HG03520 (cell line): ENCODE measurements around the gene AKNAD1.
"Not testable (repeated sequence)": the region's sequence is repeated elsewhere in the genome, so short reads cannot be mapped to it uniquely, and the experiment has no call there.

Experiments
- ATAC-seq: cut with Tn5 transposase; IDR thresholded peaks from one replicate; pipeline ENCODE4 v1.9.1; 2021; ENCODE audit warnings: mild to moderate bottlenecking, moderate library complexity; ENCODE audit not compliant: unreplicated experiment

The AKNAD1 gene, protein sequence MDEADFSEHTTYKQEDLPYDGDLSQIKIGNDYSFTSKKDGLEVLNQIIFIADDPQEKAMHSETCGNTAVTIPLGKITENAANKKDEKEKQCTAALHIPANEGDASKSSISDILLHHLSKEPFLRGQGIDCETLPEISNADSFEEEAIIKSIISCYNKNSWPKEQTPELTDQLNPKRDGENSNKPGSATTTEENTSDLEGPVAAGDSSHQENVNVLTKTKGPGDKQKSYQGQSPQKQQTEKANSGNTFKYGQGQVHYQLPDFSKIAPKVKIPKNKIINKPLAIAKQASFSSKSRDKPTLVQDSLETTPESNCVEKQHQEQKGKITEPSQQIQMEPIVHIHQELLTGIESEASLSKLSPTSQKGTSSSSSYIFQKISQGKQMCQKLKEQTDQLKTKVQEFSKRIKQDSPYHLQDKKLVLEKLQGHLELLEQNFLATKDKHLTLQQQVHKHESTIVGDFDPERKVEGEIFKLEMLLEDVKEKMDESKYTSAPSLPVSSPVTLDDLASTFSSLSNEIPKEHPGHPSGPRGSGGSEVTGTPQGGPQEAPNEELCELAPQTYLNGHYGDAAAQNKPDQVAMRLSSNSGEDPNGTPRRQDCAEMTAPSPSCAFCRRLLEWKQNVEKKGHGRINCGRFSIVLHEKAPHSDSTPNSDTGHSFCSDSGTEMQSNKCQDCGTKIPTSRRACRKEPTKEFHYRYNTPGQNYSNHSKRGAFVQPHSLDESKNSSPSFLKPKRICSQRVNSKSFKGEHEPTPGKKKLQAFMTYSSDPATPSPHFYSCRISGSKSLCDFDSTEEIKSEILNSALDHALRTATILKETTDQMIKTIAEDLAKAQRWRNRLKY

DNA sequence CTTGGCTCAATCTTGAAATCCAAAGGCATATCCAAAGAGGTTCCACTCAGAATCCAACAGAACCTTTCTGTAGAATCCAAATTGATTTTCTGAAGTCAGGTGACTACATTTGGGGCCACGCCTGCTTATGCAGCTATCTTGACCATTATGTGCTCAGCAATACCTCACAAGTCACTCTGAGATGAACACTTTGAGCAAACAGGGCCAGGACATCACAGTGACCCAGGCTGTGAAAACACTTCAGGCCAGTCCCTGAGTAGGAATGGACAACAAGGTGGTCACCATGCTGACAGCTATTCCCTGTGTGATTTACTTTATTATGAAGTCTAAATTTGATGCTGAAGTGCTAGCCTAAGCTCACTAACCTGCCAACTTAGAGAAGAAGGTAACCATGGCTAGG lies at the start of gene AKNAD1:
Gene AKNAD1, minus strand, starts transcription at position 101 of the 400 bp plus-strand sequence. CDS start 4,430 bp downstream, outside the sequence.
- no peak for ATAC-seq

DNA sequence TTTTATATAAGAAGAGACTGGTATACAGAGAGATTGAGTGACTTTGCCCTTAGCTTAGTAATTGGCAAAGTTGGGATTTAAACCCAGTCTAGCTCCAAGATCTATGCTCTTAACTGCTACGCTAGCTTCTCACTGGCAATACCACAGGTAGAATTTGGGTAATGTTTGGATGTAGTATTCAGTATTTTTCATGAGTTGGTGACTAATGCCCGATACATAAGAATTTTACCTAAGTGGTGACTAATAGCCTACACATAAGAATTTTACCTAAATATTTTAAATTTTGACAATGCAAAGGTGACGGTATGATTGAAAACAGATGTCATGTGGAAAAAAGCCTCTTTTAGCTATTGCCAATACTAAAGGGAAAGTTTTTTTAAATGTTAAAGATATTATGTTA lies 44.2 kb upstream of the AKNAD1 start:
- no peak for ATAC-seq

DNA sequence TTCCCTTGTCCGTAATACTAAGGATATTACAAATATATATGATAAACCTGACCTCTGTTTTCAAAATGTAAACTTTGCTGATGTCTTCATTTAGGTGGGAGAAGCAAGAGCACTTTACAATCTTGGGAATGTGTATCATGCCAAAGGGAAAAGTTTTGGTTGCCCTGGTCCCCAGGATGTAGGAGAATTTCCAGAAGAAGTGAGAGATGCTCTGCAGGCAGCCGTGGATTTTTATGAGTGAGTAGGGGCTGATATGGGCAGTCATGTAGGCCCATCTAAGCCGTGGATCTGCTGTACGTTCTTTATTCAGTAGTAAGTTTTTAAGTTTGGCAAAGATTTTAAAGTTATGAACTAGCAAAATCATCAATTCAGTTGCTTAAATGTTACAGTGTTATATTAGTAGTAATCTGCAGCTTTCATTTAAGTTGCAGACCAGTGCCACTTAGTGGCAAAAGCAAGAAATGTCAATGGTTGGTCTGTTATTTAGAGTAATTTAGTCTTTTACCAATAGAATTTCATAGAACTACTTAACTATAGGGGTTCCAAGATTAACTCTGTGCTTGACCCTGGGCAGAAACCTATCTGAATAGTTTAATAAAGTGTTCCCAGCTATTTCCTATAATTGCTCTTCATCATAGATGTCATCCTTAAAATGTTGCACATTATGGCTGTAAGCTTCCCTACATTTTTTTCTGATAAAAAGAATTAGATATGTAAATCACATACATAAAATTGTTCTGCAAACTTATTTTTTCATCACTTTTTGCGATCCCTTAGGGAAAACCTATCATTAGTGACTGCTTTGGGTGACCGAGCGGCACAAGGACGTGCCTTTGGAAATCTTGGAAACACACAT lies 41.2 kb upstream of the AKNAD1 start:
- no peak for ATAC-seq

DNA sequence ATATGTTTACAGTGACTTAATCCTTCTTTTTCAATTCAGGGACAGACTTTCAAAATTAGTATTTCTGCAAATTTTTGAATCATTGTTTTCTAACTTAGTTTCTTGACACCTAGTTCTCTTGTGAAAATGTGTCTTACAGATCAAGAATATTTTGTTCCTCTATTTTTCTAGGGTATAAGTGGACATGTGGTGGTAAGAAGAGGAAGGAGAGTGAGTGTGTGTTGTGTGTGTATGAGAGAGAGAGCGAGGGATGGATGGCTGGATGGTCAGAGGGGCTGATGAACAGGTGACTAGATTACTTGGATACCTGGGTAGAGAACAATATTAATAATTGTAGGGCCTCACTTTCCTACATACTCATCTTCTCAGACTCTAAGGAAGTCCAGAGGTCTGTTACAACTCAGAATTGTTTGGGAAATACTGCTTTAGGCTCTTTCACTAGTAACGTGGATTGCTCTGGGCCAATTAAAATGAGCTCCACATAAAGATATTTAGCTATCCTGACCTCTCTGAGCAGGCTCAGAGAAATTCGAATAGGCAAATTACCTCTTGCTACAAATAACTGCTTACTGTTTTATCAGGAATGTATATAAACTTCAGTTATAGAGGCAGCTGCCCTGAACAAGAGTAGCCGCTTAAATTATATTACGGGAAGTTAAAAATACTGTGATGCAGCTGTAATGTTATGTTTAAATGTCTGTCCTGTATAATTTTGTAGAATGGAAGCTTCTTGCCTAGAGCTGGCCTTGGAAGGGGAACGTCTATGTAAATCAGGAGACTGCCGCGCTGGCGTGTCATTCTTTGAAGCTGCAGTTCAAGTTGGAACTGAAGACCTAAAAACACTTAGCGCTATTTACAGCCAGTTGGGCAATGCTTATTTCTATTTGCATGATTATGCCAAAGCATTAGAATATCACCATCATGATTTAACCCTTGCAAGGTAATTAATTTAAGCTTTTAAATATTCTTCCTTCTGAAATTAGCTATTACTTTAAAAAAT lies 39.6 kb upstream of the AKNAD1 start:
- ATAC-seq: no peak

DNA sequence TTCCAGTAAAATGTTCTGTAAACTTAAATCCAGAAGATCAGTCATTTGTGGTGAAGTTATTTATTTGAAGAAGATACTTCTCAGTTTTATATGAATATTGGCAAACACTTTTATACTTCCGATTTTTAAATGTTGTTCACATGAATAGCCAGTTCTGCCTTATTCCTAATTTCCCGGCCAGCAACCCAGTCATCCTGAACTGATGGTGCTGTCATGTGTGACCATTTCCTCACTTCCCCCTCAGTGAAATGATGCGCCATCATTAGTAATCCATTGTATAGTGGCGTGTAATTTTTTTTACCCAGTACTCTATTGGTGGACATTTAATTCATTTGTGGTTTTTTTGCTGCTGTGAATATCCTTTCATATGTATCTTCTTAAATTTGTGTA lies 36.2 kb upstream of the AKNAD1 start:
- no peak for ATAC-seq

DNA sequence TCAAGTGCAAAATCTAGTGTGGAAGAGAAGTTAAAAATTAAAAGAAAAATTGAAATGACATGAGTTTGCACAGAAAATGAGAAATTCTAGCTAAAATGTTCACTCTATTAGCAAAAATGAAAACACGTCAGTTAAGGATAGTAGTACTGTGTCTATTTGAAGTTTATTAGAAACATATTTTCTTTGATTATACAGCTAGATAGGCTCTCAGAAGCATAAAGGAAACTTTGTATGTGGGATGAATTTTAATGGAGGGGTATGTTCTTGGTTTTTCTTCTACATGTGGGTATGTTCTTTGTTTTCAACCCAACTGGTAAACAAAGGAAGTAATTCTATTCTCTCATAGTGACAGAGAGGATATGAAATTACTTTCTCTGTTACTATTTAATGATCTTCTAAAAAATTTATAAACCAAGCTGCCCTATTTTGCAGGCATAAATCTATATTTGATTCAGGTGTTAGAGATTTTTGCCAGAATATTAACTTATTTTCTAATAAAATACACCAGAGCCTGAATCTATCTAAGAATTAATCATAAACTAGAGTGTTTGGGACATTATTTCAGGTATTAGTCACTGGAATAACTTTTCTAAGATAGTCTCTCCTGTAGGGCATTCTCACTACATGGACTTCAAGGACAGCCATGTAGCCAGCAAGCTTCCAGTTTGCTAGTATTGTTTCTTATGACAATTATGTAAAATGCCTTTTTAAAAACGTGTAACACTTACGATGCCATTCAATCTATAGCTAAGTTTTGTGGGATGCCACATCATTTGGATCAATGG lies 35.7 kb upstream of the AKNAD1 start:
- no peak for ATAC-seq

DNA sequence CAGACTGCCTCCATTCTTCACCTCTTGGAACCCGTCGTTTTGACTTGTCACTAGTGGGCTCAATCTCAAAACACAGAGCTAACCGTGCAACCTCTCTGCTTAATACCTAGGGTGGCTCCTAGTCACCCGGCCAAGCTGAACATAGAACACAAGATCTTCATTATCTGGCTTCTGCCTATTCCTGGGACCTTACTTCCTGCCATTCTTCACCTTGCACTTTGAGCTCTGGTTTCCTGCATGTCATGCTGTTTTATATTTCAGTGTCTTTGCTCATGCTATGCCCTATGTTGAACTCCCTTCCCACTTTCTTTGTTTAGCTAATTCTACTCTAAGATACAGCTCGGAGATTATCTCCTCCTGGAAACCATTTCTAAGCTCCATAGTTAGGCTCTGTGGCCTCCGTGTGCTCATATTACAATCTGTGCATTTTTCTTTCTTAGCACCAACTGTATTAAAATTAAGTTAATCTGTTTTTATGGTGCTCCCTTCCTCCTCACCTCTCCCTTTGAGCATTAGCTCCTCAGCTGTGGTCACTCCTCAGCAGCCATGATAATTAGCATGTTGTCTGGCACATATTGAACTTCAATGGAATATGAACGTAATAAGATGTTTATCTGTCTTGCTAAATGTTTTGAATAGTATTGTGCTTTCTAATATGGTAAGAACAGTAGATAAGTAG lies 33.0 kb upstream of the AKNAD1 start:
- ATAC-seq: no peak

DNA sequence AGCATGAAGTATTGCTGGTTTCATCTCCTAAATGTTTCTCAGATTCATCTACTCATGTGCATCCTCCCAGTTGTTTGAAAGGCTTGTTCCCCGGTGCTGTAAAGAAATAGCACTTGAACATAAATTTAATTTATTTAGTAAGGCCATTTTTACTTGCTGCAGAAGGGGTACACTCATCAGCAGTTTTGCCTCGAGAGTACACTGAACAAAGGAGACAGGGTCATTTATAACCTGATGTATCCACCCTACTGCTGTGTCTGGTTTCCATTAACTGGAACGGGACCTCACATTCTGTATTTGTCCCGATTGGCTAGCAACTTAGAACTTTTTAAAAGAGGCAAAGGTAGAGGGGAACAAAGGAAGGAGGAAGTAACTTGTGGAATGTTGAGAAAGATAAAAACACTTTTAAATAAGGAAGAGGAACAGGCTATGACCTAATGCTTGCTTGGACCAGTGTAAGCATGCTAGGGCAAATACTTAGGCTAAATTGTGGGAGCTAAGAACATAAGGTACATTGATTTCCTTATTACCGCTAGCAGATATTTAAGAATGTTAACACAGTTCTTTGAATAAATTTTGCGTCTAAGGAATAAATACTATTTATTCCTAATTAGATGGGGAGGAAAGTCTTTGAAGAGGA lies 32.2 kb upstream of the AKNAD1 start:
- not testable (repeated sequence) for ATAC-seq

DNA sequence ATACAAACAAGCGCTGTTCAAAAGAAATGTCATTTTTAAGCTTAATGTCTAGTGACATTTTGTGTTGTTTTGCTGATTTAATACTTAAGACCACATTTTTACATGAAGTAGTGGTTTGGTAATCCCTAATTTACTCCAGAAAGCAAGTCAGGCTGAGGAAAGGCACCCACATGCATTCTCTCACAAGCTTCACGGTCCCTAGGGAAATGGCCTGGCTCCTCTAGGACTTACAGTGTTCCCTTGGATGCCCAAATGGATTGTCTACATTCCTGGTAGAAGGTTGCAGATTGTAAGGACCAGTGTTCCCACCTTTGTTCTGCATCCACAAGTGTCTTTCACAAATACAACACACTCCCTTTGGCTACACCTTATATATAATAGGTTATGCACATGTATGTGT lies 29.4 kb upstream of the AKNAD1 start:
- no peak for ATAC-seq

DNA sequence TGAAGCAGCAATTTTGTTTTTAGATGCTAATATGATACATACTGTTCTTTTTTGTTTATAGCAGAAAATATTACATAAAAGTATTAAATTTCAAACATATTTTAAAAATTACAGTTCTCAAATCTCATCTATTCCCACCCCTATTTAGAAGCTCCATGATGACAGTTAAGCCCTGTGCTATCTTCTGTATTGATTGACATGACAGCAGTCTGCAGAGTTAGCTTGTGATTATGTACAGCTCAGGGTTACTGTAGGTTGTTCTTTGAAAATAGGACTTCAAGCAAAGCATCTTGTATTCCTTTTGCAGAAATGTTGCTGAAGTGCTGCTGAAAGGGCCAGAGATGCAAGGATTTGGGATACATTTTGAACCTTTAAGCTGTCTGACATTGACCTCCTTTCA lies 28.1 kb upstream of the AKNAD1 start:
- no peak for ATAC-seq

DNA sequence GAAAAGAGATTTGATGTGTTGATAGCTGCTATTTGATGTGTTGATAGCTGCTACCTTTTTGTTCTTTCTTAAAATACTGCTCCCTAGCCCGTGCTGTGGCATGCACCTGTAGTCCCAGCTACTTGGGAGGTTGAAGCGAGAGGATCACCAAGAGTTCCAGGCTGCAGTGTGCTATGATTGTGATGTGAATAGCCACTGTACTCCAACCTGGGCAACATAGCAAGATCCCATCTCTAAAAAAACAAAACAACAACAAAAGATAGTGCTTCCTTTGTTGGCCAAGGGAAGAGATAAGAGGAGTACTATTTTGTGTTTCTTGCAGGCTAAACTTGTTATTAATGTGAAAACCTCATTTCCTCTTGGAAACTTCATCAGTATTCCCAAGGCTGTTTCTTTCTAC lies 25.9 kb upstream of the AKNAD1 start:
- no peak for ATAC-seq

DNA sequence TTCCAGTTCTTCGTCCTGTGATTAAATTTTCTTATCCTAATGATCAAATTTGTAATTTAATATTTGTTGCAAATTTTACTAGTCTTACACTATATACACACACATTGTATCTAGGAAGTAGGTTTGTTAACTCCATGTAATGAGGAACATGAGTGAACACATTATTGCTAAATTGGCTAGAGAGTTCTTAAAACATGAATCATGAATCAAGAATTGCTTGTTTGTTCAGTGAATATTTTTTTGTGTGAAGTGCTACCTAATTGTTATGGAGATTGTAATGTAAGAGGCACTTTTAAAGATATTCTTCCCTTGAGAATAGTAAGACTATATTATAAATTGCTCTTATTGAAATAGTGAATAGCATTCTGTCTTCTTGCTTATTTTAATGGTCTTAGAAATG lies 24.5 kb upstream of the AKNAD1 start:
- ATAC-seq: no peak

DNA sequence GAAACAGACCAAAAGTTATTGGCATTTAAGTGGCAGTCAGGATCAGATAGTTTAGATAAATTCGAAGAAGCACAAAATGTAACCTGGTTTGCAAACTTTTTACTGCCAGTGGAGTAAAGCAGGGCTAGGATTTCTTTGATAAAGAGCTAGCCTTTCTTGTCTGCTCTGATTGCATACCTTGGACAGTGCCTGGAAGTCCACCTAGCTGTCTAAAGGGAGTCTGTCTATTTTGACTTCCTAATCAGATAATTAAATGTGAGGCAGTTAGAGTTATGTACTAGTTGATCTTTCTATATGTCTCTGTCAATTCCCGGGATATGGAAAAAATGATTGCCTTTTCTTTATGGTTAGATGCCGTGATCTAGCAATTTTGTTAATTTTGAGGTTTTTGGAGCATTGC lies 24.0 kb upstream of the AKNAD1 start:
- no peak for ATAC-seq

DNA sequence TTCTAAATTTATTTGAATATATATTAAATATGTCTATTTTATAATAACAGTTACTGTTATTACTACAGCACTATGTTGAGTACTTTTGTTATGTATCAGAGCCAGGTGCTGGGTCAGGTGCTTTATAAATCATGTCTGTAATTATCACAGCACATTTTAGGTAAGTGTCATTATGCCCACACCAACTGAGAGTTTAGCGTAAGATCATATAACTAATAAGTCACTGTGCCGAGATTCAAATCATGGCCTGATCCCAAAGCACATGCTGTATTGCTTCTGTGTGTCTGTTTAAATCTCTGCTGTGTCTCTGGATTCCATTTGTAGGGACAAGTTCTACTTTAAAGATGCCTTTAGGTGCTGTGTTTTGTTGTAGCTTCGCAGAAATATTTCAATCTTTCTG lies 21.8 kb upstream of the AKNAD1 start:
- ATAC-seq: no peak

DNA sequence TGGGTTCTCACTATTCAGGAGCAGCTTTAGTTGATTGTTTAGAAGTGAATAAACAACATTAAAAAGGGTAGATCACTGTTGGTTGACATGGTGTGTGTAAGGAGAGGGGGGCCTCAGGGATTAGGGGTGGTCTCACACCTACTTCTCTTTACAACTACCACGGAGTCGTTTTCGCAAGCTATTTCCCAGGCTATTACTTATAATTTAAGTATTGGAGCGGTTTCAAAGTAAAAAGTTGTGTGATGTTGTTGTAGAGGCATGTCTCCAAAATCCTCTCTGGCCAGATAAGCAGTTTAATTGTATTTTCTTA lies 21.2 kb upstream of the AKNAD1 start:
- ATAC-seq: no peak

DNA sequence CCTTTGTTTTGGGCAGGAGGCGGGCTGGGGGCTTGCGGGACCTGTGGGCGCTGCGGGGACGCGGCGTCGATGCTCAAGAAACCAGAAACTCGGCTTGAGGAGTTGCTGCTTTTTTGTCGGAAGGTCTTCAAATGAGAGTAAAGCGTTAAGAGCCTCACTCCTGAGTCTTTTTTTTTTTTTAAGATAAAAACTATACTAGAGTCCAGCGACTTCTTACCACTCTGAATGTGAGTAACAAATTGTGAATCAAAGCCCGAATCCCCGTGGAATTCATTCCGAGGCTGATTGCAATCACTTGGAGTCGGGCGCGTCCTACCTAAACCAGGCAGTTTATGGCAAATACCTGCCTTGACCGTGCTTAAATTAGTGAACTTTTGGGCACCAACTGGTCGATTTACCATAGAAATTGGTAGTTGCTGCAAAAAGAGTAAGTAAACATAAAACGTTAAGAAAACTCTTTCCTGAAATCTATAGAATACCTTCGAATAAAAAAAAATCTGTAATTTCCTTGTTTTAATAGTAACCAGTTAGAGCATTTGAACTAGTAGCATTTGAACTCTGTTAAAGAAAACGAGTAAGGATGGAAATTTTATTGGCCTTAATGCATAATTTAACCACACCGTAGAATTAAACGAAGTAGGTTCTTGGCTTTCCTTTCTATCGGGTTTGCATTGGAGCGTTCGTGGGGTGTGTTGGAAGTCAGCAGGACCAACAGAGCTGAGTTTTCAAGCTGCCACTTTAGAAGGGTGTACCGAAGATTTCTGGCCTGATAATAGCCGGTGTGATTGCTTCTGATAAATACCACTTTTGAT lies 20.7 kb upstream of the AKNAD1 start:
- ATAC-seq: no peak

DNA sequence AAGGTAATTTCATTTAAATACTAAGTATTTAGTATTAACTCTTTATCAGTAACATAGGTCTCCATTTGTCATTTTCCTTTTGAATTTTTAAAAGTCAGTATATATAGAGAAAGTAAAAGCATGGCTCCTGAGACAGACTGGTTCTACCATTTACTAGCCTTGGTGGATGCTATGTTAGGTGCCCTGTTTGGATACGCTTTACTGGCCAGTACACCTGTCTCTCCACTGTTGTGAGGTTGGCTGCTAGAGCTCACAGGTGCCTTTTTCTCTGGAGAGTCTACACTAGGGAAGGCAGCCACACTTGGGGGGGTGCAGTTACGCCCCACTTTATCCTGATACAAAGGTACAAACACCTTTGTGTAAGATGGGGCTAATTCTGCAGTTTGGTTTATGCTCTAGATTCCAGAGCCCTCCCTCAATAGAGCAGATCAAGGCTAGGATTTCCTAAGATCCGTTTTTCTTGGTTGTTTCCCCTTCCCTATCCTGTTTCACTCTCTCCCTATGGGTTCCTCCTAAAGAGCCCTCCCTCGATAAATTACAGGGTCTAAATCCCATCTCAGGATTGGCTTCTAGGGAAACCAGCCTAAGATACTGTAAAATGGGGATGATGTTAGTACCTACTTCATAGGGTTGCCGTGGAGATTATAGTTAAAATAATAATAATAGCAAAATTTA lies 14.3 kb upstream of the AKNAD1 start:
- ATAC-seq: no peak
